Adrenal gland (tissue), 12 donors: Measurements from ENCODE around the gene SERPINE2. TPM values are rescaled to one million over a fixed set of nuclear protein-coding genes. Genes with fewer than 3 reads are reported as not detected.

Experiments
- DNase-seq, 7 donors: peaks; one replicate each; pipeline ENCODE4 v3.0.0-alpha.2; 2019 to 2020
- H3K27ac ChIP-seq, 5 donors: fragments of 200-600 bp; sonication (generic) in 4 of 5; 1 replicate in 3 of 5; 2 replicates in 2 of 5; pipeline versions ENCODE4 v1.5.1 to v1.8.0; 2016 to 2020; ENCODE audit warnings: mild to moderate bottlenecking in 1 of 5
- H3K27me3 ChIP-seq: fragments of 200-600 bp; 2 replicates; pipeline ENCODE4 v1.8.0; 2021
- H3K36me3 ChIP-seq, 2 donors: fragments of 200-600 bp; replicated peaks in 1 of 2; 1 replicate in 1 of 2; 2 replicates in 1 of 2; pipeline versions ENCODE4 v1.5.1 to v1.8.0; 2018 to 2022
- H3K4me1 ChIP-seq, 2 donors: fragments of 200-600 bp; replicated peaks in 1 of 2; 1 replicate in 1 of 2; 2 replicates in 1 of 2; pipeline versions ENCODE4 v1.5.1 to v1.8.0; 2018 to 2021
- H3K4me3 ChIP-seq, 4 donors: fragments of 200-600 bp; sonication (generic) in 3 of 4; one replicate each; pipeline ENCODE4 v1.5.1; 2016 to 2018
- H3K9me3 ChIP-seq, 3 donors: fragments of 200-600 bp; sonication (generic) in 1 of 3; replicated peaks in 1 of 3; 1 replicate in 2 of 3; 2 replicates in 1 of 3; pipeline versions ENCODE4 v1.5.1 to v1.8.0; 2016 to 2021
- CTCF ChIP-seq, 6 experiments: fragments of 450-650 bp in 4 of 6; fragments of 200-600 bp in 2 of 6; sonication (generic) in 1 of 6; IDR thresholded peaks; 1 replicate in 5 of 6; 2 replicates in 1 of 6; pipeline versions ENCODE4 v1.5.1 to v1.8.0; 2016 to 2021; ENCODE audit warnings: antibody characterized with exemption in 6 of 6, mild to moderate bottlenecking in 2 of 6, moderate library complexity in 1 of 6
- POLR2A ChIP-seq, 2 donors: fragments of 450-650 bp; IDR thresholded peaks; one replicate each; pipeline ENCODE4 v1.6.1; 2017; ENCODE audit warnings: antibody characterized with exemption in 2 of 2, mild to moderate bottlenecking in 2 of 2, moderate library complexity in 1 of 2
- WGBS, 4 donors: extraction: QIAGEN DNeasy Blood & Tissue Kit in 2 of 4; methylation state at CpG; one replicate each; pipeline versions ENCODE4 v1.1.5 to v1.1.7; 2013 to 2017; 5-methylcytosine and 5-hydroxymethylcytosine counted together
- intact Hi-C, 2 donors: fragments of 100-400 bp; cut with DNase I; formaldehyde crosslinking; loops; one replicate each; pipeline versions ENCODE4 v1.14.1 to v1.15.0; 2022 to 2023
- polyA plus RNA-seq, 3 donors: library from polyadenylated mRNA; stranded (reverse); fragments of 200-250 nt in 2 of 3; fragments of 350-450 nt in 1 of 3; fragmentation: Illumina TruSeq in 1 of 3; extraction: RNeasy Lipid Tissue Mini Kit (QIAGEN cat#74804) in 1 of 3; gene quantifications; one replicate each; pipeline ENCODE4 v1.2.3, GENCODE V29; 2013 to 2014
- total RNA-seq, 9 donors: library from RNA; depleted of rRNA in 4 of 9; stranded (reverse); fragments of >200 nt in 4 of 9; fragments of 120-200 nt in 1 of 9; fragmentation: NEBNext Ultra II Directional in 1 of 9; extraction: Animal tissue kit (Norgen Biotek cat#: 25700) in 1 of 9; gene quantifications; one replicate each; pipeline versions ENCODE4 v1.1.0 to v1.2.4, GENCODE V29; 2013 to 2023
- donor health status: healthy with polysubstance abuse.
- donor health status: Bipolar disorder and iron deficiency.
- donor health status: DM: yes; HTN: yes; CAD: no.
- donor health status: DM: no; HTN: no; CAD: no.
- donor health status: DM: no; HTN: no; CAD: no.
- donor health status: DM: yes; HTN: yes; CAD: no.

The SERPINE2 gene
- total and polyA plus RNA-seq, 12 donors, result 6.2 to 61.6 (median 16.0) TPM

DNA sequence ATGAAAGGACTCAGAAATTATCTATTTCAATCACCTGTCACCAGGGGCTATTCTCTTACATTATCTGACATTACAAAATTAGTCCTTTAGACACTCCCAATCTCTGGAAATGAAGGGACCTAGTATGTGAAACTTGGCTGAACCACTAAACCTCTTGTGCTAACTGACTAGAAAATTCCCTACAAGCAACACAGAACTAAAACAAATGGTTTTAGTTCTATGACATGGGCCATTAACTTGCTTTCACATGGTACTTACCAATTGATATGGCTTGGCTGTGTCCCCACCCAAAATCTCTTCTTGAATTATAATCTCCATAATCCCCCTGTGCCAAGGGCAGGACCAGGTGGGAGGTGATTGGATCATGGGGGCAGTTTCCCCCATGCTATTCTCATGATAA lies 16.6 kb downstream of the SERPINE2 start:
- no peak overlapping the region for H3K4me3 ChIP-seq
- intact Hi-C loops, result no loop called here
- no peak overlapping the region for H3K27ac ChIP-seq
- H3K27me3 ChIP-seq, result no peaks in the 10 kb centered on the region
- TF ChIP-seq POLR2A (IDR thresholded peaks at IDR 0.05), result no peak
- no peak for TF ChIP-seq CTCF (IDR thresholded peaks at IDR 0.05)
- H3K4me1 ChIP-seq, result no peaks in the 10 kb centered on the region
- H3K36me3 ChIP-seq, result no peaks in the 10 kb centered on the region
- no peaks in the 10 kb centered on the region for H3K9me3 ChIP-seq
- DNase-seq, result no peak

- Histone ChIP-seq H3K4me3 (no peak overlapping the region), H3K27me3 (no peaks in the 10 kb centered on the region), H3K36me3 (no peaks in the 10 kb centered on the region), H3K9me3 (no peaks in the 10 kb centered on the region), H3K4me1 (no peaks in the 10 kb centered on the region), H3K27ac (no peak overlapping the region)
- TF ChIP-seq POLR2A (IDR thresholded peaks at IDR 0.05), result no peak
- no peak for TF ChIP-seq CTCF (IDR thresholded peaks at IDR 0.05)
- intact Hi-C loops, result no loop called here
- 76 to 79% (median 77%) methylated on average over 3 of the region's 3 CpGs for WGBS, 4 donors
- no peak for DNase-seq
Measured at GRCh38 chr2:224020523-224020922, 18.6 kb downstream of the SERPINE2 start.

- Histone ChIP-seq H3K4me3 (no peak overlapping the region), H3K27ac (no peak overlapping the region), H3K36me3 (no peaks in the 10 kb centered on the region), H3K4me1 (no peaks in the 10 kb centered on the region), H3K9me3 (no peaks in the 10 kb centered on the region), H3K27me3 (no peaks in the 10 kb centered on the region)
- no peak for DNase-seq
- intact Hi-C loops, result no loop called here
- 36 to 62% (median 42%) methylated on average over 4 of the region's 4 CpGs for WGBS, 4 donors
- TF ChIP-seq CTCF (IDR thresholded peaks at IDR 0.05), result no peak
- TF ChIP-seq POLR2A (IDR thresholded peaks at IDR 0.05), result no peak
Measured at GRCh38 chr2:224017957-224018356, 21.1 kb downstream of the SERPINE2 start.

DNA sequence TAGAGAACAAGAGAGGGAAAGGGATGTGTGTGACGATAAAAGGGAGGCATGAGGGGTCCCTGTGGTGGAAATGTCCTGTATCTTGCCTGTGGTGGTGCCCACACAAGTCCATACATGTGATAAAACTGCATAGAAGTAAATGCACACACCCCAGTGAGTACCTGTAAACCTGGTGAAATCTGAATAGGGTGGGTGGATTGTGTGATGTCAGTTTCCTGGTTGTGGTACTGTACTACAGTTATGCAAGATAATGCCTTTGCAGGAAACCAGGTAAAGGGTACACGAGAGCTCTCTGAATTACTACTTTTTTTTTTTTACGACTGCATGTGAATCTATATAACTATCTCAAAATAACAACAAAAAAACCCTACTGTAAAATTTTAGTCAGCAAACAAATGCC lies 22.1 kb downstream of the SERPINE2 start:
- no peaks in the 10 kb centered on the region for H3K27me3 ChIP-seq
- H3K9me3 ChIP-seq, result no peaks in the 10 kb centered on the region
- DNase-seq, result no peak
- H3K27ac ChIP-seq, result no peak overlapping the region
- intact Hi-C loops, result no loop called here
- TF ChIP-seq POLR2A (IDR thresholded peaks at IDR 0.05) (no peak), CTCF (IDR thresholded peaks at IDR 0.05) (no peak)
- WGBS, 4 donors, result 48 to 60% (median 56%) methylated on average over 3 of the region's 3 CpGs
- H3K4me3 ChIP-seq, result no peak overlapping the region
- H3K4me1 ChIP-seq, result no peaks in the 10 kb centered on the region
- no peaks in the 10 kb centered on the region for H3K36me3 ChIP-seq
